ENCODE measurements around the gene AGT.

DNA sequence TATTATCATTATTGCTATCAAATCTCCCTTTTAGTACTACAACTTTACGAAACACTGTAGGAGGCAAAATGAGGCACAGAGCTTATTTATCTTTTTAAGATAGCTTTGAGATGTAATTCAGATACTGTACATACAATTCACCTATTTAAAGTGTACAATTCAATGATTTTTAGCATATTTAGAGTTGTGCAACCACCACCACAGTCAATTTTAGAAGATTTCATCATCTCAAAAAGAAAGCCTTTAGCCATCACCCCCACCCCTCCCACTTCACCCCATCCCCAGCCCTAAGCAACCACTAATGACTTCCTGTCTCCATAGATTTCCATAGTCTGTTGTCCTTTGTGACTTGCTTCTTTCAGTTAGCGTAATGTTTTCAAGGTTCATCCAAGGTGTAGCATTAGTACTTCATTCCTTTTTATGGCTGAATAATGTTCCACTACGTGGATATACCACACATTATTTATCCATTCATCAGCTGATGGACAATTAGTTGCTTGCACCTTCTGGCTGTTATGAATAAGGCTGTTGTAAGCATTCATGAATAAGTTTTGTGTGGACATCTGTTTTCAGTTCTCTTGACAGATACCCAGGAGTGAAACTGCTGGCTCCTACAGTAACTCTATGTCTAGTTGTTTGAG is 23.8 kb upstream of the AGT start:
- no peak for TF ChIP-seq POLR2A (IDR thresholded peaks at IDR 0.05; ENCODE audit: low read depth, low read length)
- no peak for TF ChIP-seq POLR2AphosphoS5 (IDR thresholded peaks at IDR 0.05; ENCODE audit: low read depth, low read length)
- TF ChIP-seq TAF1 (IDR thresholded peaks at IDR 0.05; ENCODE audit: borderline replicate concordance, low read depth, low read length), result no peak

All from GM12892 (cell line).